Endometrial microvascular endothelial cells (primary cell): Measurements from ENCODE around the gene TUB. TPM values are rescaled to one million over a fixed set of nuclear protein-coding genes. Genes with fewer than 3 reads are reported as not detected.

Experiments
- in situ Hi-C: cut with HindIII; loops from 2 replicates; pipeline ENCODE4 v1.10.0; 2017; ENCODE audit warnings: low sequenced_read_pairs, low pct_unique_long_range_greater_than_20kb; ENCODE audit errors: inconsistent ontology term
- total RNA-seq: library from RNA; depleted of rRNA; stranded (reverse); fragments of >200 nt; gene quantifications from one replicate; pipeline ENCODE4 v1.2.3, GENCODE V29; 2015; ENCODE audit errors: inconsistent ontology term

Gene TUB
- total RNA-seq, 1 donor from 2014 or later: 0.37 TPM

DNA sequence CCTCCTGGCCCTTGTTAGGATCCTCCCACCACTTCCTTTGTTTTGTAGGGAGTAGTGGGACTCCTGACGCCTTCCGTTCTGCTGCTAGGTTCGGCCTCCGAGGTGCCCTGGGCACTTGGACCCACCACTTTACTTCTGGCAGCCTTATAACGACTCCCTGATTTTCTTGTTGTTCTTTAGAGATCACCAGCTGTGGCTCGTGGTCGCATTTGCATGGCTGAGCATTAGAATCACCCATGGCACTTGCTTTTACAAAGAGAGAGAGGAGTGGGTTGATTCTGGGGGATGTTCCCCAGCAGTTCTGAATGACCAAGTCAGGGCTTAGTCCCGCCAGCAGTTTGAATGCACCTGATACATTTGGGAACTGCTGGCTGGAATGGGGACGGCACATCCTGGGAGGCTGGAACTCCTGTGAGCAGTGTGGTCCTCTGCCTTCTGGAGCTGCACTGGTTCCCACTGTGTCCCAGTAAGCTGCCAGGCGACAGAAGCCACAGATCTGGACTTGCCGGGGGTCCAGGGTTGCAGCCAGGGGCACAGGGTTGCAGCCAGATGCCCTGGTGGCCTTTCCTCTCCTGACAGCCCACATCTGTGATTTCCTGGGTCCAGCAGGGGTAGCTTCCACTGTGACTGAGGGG lies 4.1 kb downstream of the TUB start:
- in situ Hi-C loops: no loop called here

DNA sequence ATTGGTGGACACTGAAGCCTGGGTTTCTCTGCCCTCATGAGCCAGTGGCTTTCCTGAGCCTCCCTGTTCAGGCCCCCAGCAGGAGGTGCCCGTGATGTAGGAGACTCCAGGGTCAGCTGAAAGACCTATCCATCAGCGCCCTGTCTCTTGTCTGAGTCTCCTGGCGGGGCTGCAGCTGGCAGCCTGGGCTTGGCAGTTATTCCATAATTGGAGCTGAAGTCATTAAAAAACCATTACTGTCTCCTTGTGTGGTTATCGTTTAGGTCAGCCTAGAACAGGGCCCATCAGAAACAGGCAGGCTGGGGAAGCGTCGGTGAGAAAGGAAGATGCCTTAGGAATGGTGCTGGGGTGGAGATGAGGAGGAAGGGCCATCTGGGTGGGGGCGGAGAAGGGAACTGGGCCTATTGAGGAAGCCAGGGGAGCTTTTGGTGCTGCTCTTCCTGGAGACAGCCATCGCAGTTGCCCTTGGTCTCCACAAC lies 5.0 kb downstream of the TUB start:
- in situ Hi-C loops: no loop called here

DNA sequence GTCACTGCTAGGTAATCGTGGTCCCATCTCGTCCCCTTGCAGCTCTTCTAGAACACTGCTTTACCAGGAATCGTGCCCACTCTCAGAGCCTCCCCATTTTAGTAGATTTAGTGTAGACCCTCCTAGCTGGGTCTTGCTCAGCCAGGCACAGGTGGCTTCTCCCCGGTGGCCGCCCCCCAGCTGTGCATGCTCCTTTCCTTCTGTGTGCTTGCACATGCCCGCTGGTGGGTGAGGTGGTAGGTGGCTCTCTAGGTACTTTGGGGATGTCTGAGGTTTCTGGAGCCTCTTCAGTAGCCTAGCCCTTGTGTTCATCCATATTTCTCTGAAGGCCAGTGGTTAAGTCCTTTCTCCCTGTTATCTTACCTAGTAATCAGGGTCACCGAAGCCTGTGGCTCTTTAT lies 5.6 kb downstream of the TUB start:
- in situ Hi-C loops: no loop called here

DNA sequence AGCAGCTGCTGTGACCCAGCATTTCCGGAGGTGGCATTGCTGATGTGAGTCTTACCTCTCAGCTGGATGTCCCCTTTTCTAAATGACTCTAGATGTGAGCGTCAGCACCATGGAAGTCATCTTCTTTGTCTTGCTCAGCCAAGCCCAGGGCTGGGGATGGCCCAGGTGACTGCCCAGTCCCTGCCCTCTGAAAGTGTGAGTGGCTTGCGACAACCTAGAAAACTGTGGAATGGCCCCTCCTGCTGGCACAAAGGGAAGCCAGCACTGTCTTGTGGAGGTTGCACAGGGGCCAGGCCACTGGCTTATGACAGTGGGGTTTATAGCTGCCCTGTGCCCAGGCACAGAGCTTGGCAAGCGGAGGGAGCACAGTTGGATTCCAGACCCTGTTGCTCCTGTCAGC lies 6.2 kb downstream of the TUB start:
- in situ Hi-C loops: no loop called here

DNA sequence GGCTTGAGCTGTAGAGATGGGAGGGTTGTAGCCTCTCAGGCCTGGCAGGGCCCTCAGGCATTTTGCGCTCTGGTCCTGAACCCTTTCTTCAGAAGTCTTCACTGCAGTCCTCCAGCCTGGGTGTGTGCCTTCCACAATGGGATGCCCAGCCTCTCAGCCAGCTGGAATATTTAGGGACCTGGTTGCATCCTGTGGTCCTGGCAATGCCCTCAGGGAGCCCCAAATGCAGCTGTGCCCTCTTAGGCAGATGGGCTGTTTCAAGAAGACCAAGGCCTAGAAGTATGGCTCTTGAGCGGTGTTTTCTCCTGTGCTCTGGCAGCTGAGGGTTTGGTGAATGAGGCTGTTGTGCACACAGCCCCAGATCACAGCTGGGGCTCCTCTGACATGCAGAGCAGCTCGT lies 6.7 kb downstream of the TUB start:
- in situ Hi-C loops: no loop called here

DNA sequence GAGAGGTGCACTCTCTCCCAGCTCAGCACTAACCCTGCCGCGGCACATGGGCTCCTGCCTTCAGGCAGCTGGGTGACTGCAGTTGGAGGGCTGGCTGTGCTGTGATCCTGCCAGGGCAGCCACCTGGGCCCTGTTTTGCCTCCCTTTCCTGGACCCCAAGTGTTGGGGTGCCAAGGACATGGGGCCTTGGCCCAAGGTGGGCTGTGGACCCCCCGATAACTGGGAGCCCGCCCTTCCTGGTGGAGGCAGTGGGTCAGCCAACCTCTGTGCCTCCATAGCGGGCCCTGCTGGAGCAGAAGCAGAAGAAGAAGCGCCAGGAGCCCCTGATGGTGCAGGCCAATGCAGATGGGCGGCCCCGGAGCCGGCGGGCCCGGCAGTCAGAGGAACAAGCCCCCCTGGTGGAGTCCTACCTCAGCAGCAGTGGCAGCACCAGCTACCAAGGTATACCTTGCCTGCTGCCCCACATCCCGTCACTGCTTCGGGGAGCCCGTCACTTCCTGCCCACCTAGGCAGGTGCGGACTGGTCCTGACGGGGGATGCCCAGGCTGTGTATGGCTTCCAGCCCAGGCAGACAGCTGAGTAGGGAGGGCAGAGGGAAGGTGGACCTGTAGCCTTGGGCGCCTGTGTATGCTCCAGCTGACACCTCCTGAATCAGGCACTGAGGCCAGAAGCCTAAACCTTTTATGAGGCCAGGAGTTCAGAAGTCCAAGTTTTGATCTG lies 8.9 kb downstream of the TUB start:
- in situ Hi-C loops: no loop called here

DNA sequence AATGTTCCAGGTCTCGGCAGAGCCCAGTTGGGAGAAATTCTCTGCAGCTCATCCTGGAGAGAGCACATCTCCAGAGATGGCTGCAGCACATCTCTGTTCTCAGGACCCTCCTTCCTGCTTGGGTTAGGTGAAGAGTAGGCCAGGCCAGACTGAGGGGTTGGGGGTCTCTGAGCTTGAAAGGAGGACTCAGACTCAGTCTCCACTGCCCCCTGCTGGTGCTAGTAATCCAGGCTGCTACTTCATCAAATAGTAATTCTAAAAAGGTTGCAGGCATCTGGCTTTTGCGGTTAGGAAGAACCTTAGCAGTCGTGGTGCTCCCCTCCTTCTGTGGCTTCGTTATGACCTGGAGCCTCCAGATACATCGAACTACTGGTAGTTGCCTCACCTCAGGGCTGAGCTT lies 9.7 kb downstream of the TUB start:
- in situ Hi-C loops: no loop called here

DNA sequence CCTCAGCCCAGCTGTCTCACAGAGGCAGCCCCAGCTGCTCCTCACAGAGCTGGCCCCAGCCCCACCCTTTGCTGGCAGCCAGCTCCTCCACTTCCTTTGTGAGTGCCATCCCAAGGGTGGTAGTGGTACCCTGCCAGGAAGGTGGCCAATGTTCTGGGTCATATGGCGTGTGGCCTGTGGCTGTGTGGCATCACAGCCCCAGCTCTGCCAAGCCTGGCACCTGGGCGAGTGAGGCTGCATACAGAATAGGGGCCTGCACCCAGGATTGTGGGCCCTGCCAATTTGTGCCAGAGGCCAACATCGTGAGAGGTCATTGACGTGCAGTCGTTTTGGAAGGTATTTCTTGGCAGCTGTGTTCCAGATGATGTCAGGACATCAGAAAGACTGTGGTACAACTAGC lies 10.7 kb downstream of the TUB start:
- in situ Hi-C loops: no loop called here

DNA sequence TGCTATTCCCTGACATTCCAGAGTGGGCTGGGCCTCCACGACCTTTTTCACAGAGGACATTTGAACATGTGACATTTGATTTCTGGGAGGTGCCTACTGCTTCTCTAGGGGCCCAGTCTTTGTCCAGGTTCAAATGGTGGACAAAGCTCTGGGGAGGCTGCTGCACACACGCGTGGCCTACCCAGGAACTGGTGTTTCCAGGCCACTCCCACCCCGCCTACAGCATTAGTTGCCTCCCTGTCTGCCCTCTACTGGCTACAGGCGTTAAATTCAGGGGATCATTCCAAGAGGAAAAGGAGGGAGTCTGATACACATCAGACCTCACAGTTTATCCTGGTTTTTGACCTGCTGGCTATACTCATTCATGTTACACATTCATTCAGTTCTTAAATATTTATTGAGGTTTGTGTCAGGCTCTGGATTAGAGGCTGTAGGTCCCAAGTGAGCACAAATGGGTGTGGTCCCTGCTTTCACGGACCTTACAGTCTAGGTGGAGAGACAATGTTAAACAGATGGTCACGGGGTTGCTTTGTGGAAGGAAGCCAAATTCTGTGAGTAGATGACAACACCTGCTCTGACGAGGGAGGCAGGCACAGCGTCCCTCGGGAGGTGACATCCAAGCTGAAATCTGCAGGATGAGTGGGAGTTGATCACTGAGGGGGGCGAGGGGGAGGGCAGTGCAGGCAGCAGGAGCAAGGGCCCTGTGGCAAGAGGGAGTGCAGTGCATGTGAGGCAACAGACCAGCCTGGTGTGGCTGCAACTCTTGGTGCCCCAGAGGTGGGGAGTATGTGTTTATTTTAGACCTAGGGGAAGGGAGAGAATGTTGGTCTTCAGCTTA lies 11.8 kb downstream of the TUB start:
- in situ Hi-C loops: no loop called here

DNA sequence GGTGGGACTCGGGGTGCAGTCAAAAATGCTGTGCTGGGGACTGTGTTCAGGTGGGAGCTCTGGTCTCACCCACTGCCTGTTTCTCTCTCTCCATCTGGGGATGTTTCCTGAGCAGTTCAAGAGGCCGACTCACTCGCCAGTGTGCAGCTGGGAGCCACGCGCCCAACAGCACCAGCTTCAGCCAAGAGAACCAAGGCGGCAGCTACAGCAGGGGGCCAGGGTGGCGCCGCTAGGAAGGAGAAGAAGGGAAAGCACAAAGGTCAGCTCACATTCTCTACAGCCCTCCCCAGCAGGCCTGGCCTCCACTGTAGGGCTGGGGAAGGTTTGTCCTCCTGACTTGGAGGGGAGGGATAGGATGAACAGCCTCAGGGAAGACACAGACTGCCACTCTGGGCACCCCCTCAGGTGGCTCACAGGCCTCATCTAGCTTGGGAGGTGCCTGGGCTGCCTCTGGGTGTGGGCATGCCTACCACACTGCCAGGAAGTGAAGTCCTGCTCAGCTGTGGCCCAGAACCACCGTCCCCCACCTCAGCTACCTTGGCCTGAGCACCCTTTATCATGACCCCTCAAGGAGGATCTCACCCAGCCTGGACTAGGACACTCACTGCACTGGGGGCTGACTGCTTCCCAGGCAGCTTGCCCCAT lies 13.0 kb downstream of the TUB start:
- in situ Hi-C loops: no loop called here

DNA sequence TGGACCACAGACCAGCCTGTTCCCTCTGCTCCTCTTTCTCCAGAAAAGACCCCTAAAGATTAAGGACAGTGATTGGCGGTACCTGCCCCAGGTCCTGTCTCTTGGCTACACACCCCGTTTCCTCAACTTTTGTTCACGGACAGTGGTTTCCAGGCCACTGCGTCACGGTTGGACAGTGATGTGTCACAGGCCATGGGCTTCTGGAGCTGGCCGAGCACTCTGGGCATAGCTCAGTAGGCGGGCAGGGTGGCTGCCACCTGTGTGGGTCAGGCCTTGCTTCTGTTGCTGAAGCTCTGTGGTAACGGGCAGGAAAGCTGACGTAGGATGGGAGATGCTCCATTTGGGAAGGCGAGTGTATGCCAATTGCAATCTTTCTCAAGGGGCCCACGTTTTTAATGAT lies 13.6 kb downstream of the TUB start:
- in situ Hi-C loops: no loop called here

DNA sequence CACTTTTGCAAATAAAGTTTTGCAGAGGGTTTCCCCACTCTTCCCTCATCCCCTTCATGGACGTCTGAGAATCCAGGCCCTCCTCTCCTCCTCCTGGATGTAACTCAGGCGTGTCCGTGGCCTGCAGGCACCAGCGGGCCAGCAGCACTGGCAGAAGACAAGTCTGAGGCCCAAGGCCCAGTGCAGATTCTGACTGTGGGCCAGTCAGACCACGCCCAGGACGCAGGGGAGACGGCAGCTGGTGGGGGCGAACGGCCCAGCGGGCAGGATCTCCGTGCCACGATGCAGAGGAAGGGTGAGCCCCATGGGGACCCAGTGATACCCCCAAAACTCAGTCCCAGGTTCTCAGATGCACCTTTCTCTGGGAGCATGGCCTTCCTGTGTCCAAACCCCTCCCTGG lies 14.4 kb downstream of the TUB start:
- in situ Hi-C loops: no loop called here

DNA sequence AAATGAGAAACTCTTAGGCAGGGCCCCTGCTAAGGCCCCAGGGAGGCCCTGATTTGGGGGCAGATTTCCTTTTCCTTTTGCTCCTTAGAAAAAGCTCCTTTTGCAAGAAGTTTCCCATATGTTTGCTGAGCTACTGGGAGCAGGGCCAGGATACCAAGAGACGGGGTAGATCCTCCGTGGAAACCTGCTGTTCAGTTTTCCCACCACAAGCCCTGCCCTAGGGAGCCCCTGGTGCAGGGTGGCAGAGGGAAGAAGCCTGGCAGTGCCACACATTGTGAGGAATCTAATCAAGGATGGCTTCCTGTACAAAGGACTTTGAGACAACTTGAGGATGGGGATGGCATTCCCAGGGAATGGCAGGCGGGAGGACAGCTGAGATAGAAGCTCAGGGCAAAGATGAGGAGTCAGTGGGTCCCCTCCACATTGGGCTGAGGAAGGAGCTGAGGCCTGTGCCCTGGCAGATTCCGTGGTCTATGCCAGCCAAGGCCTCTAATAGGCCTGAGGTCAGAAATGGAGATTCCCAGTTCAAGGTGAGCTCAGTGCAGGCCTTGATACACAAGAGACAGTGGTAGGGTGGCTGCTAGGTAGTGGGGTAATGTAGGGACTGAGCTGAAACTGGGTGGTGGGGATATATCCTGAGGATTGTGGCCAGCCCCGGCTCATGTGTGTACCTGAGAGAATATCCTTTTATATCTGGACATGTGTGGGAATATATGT lies 15.0 kb downstream of the TUB start:
- in situ Hi-C loops: no loop called here

DNA sequence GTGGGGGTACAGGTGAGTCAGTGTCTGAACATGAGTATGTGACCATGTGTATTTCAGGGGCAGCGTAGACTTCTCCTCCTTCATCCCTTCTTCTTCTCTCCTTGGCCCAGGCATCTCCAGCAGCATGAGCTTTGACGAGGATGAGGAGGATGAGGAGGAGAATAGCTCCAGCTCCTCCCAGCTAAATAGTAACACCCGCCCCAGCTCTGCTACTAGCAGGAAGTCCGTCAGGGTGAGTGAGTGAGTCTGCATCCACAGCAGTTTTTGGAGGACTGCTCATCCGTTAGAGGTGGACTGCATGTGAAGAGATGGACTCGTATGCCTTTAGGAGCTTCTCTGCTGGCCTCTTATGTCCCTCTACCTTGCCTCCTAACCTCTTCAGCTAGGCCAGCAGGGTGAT lies 15.6 kb downstream of the TUB start:
- in situ Hi-C loops: no loop called here

DNA sequence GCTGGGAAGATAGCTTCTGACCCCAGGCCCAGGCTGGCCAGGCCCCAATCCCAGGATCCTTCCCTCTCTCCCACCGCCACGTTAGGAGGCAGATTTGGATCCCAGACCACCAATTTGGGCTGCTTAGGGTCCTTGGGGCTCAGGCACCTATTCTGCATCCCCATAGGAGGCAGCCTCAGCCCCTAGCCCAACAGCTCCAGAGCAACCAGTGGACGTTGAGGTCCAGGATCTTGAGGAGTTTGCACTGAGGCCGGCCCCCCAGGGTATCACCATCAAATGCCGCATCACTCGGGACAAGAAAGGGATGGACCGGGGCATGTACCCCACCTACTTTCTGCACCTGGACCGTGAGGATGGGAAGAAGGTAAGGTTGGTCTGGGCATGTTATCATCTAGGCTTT lies 16.1 kb downstream of the TUB start:
- in situ Hi-C loops: no loop called here

DNA sequence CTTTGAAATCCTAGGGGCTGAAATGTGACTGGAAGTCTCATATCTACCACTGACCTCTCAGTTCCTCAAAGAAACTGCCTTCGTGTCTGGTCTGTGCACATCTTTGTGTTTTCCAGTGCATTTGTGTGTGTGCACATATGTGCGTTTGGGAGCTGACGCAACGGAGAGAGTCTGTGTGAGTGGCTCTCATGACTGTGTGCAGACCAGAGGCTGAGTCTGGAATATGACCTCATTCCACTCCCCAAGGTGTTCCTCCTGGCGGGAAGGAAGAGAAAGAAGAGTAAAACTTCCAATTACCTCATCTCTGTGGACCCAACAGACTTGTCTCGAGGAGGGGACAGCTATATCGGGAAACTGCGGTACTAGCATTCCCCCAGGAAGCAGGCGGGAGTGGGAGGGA lies 16.5 kb downstream of the TUB start:
- in situ Hi-C loops: no loop called here

DNA sequence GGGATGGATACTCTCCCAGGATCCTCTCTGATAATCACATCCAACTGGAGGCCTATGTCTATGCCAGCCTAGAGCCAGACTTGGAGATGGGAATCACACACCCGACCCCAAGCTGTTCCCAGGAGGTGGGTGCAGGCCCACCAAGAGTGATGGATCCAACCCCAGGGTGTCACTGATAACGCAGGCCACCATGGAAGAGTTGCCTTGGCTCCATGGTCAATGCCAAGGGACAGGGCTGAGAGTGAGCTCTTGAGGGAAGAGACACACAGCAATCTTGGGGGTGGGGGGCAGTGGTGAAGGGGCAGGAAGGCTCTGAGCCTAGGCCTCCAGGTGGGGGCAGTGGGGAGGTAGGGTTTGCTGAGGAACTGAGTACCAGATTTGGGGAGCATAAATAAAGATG lies 16.9 kb downstream of the TUB start:
- in situ Hi-C loops: no loop called here

DNA sequence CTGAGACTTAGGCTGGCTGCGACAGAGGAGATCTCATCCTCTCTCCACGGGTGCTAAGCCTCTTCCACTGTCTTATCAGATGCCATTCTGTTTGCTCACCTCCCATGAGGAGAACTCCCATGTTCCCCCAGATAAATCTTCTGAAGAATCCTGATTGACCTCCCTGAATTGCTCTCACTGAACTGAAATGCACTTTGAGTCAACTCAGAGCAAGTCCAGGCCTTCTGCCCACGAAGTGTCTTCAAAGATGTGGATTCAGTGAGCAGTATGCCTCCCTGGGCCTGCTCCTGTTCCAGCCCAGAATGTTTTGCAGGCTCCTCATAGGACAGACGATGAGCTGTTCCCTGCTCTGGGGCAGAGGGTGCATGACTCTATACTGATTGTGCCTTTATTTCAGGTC lies 17.4 kb downstream of the TUB start:
- in situ Hi-C loops: no loop called here

DNA sequence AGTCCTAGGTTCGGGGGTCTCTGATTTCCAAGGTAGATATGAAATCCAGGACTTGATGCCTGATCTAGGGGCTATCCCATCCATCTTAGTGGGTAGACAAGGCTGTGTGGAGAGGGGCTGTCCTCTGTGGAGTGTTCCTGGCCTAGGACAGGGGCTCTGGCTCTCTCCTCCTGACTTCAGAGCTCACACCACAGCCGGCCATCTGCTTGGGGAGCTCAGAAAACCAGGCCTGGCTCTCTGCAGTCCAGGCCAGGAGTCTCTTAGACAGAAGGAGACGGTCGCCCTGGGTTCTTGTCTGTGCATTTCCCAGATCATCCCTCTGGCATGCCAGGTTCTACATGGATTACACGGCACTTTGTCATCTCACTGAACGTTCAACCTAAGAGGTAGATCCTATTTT lies 17.9 kb downstream of the TUB start:
- in situ Hi-C loops: no loop called here
